Osteoblast (primary cell): Measurements from ENCODE around the gene NACAD. TPM values are rescaled to one million over a fixed set of nuclear protein-coding genes. Genes with fewer than 3 reads are reported as not detected.

ENCODE experiments used
- DNase-seq: peaks from one replicate; pipeline ENCODE4 v3.0.0; 2011; ENCODE audit warnings: low spot score, mixed read lengths; ENCODE audit not compliant: insufficient read length; ENCODE audit errors: missing footprints
- H2AFZ ChIP-seq: 2 replicates; pipeline ENCODE4 v1.6.0; 2011; ENCODE audit warnings: mild to moderate bottlenecking, low read length
- H3K27ac ChIP-seq: 2 replicates; pipeline ENCODE4 v1.5.1; 2011; ENCODE audit warnings: mild to moderate bottlenecking, low read depth, low read length, moderate library complexity
- H3K27me3 ChIP-seq: 2 replicates; pipeline ENCODE4 v1.6.0; 2012; ENCODE audit warnings: mild to moderate bottlenecking, control low read depth, inconsistent platforms, low read length, moderate library complexity; ENCODE audit not compliant: insufficient read depth
- H3K36me3 ChIP-seq: 2 replicates; pipeline ENCODE4 v1.5.1; 2011; ENCODE audit warnings: mild to moderate bottlenecking, low read length, control low read depth, moderate library complexity; ENCODE audit not compliant: insufficient read depth
- H3K4me1 ChIP-seq: 2 replicates; pipeline ENCODE4 v1.5.1; 2011; ENCODE audit warnings: mild to moderate bottlenecking, low read length, control low read depth, moderate library complexity; ENCODE audit not compliant: insufficient read depth
- H3K4me2 ChIP-seq: 2 replicates; pipeline ENCODE4 v1.6.0; 2011; ENCODE audit warnings: mild to moderate bottlenecking, low read length; ENCODE audit not compliant: insufficient read depth
- H3K4me3 ChIP-seq: fragments of 200-600 bp; sonication (generic); 3 replicates; pipeline ENCODE4 v1.5.1; 2012; ENCODE audit warnings: mild to moderate bottlenecking, low read length, inconsistent platforms; ENCODE audit not compliant: insufficient read depth
- H3K79me2 ChIP-seq: 2 replicates; pipeline ENCODE4 v1.6.0; 2012; ENCODE audit warnings: mild to moderate bottlenecking, low read length, control low read depth, inconsistent platforms; ENCODE audit not compliant: insufficient read depth
- H3K9me3 ChIP-seq: 2 replicates; pipeline ENCODE4 v1.5.1; 2011; ENCODE audit warnings: low read depth, low read length, control low read depth
- H4K20me1 ChIP-seq: 2 replicates; pipeline ENCODE4 v1.6.0; 2012; ENCODE audit warnings: mild to moderate bottlenecking, low read length, control low read depth; ENCODE audit not compliant: insufficient read depth
- CTCF ChIP-seq: IDR thresholded peaks from 2 replicates; pipeline ENCODE4 v1.5.1; 2011; ENCODE audit warnings: mild to moderate bottlenecking, low read depth, low read length, moderate library complexity; ENCODE audit errors: extremely low read depth
- total RNA-seq: library from RNA; depleted of rRNA; stranded (reverse); fragments of >200 nt; gene quantifications from 2 replicates; pipeline ENCODE4 v1.2.3, GENCODE V29; 2012

Gene NACAD
- 0.59 and 0.72 TPM in 2 replicates for total RNA-seq

- Histone ChIP-seq H3K79me2 (no peaks in the 10 kb centered on the region), H3K4me3 (peak within 1 kb of the TSS; percentile 67), H4K20me1 (no peaks in the 10 kb centered on the region), H3K36me3 (no peaks in the 10 kb centered on the region), H3K4me2 (peak within 1 kb of the TSS; percentile 79), H3K27me3 (peaks cover 9% of the 10 kb centered on the region), H3K27ac (no peak within 1 kb of the TSS), H2AFZ (peak within 1 kb of the TSS; percentile 25), H3K9me3 (no peaks in the 10 kb centered on the region), H3K4me1 (peaks cover 3% of the 10 kb centered on the region)
- TF ChIP-seq CTCF, result no peak
- DNase-seq, result peak; percentile 91
Observed at GRCh38 chr7:45088821-45089340, at the start of gene NACAD. NACAD (minus strand) TSS chr7:45088969; CDS start chr7:45088894, 75 bp downstream.

GRCh38 chr7:45136106-45137060, 47.6 kb upstream of the NACAD start:
- Histone ChIP-seq H3K79me2 (no peaks in the 10 kb centered on the region), H3K4me3 (no peak overlapping the region), H3K4me1 (no peaks in the 10 kb centered on the region), H3K36me3 (no peaks in the 10 kb centered on the region), H4K20me1 (no peaks in the 10 kb centered on the region), H3K27me3 (peaks cover 4% of the 10 kb centered on the region), H2AFZ (no peak overlapping the region), H3K27ac (no peak overlapping the region), H3K9me3 (no peaks in the 10 kb centered on the region), H3K4me2 (no peak overlapping the region)
- peak; percentile 92 for TF ChIP-seq CTCF
- peak; percentile 96 for DNase-seq

- DNase-seq, result peak; percentile 39
Observed at GRCh38 chr7:45133877-45134276, 45.1 kb upstream of the NACAD start.

More at GRCh38 chr7:45133877-45134276, 45.1 kb upstream of the NACAD start:
- Histone ChIP-seq H3K36me3 (no peaks in the 10 kb centered on the region), H2AFZ (no peak overlapping the region), H3K27ac (no peak overlapping the region), H3K4me1 (no peaks in the 10 kb centered on the region), H3K79me2 (no peaks in the 10 kb centered on the region), H3K4me2 (no peak overlapping the region), H3K27me3 (peaks cover 4% of the 10 kb centered on the region), H3K4me3 (no peak overlapping the region), H3K9me3 (no peaks in the 10 kb centered on the region), H4K20me1 (no peaks in the 10 kb centered on the region)
- TF ChIP-seq CTCF, result no peak
